ENCODE measurements around the gene TRABD2B. TPM values are rescaled to one million over a fixed set of nuclear protein-coding genes. Genes with fewer than 3 reads are reported as not detected.

TRABD2B gene
- total RNA-seq, 2 donors from 2014 or later = 1.1 to 2.1 TPM

DNA sequence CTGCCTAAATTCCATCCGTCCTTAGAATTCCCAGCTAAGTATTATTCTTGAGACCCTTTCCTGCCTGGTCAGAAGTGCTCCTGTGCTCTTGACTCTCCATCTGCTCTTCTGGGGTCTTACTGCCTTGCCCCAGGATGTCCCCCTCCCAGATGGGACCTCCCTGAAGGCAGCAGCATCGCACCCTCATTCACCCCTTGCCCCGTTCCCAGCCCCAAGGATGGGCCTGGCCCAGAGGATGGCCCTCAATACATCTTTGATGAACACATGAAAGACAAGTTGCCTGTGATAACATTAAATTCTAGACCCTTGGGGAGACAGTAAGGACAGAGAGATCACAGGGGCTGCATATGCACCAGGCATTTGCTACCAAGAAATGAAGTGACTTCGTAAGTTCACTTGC, 167.2 kb downstream of the TRABD2B start:
- H3K36me3 ChIP-seq = no peaks in the 10 kb centered on the region
- TF ChIP-seq, protein P1, sequence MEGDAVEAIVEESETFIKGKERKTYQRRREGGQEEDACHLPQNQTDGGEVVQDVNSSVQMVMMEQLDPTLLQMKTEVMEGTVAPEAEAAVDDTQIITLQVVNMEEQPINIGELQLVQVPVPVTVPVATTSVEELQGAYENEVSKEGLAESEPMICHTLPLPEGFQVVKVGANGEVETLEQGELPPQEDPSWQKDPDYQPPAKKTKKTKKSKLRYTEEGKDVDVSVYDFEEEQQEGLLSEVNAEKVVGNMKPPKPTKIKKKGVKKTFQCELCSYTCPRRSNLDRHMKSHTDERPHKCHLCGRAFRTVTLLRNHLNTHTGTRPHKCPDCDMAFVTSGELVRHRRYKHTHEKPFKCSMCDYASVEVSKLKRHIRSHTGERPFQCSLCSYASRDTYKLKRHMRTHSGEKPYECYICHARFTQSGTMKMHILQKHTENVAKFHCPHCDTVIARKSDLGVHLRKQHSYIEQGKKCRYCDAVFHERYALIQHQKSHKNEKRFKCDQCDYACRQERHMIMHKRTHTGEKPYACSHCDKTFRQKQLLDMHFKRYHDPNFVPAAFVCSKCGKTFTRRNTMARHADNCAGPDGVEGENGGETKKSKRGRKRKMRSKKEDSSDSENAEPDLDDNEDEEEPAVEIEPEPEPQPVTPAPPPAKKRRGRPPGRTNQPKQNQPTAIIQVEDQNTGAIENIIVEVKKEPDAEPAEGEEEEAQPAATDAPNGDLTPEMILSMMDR (IDR thresholded peaks at IDR 0.05) = no peak
- TF ChIP-seq POLR2AphosphoS5 (IDR thresholded peaks at IDR 0.05) (no peak), POLR2A (IDR thresholded peaks at IDR 0.05) (no peak)
- intact Hi-C loops (cut with DNase I) = no loop called here
- WGBS = 74% methylated on average over 4 of the region's 4 CpGs
- no peaks in the 10 kb centered on the region for H3K4me1 ChIP-seq (replicated peaks)
- no peaks in the 10 kb centered on the region for H3K27me3 ChIP-seq (replicated peaks; ENCODE audit: insufficient read depth)
- H3K27ac ChIP-seq = no peak overlapping the region
- H3K4me3 ChIP-seq = no peak overlapping the region
- no peak for DNase-seq (ENCODE audit: low spot score)
- H3K9me3 ChIP-seq = no peaks in the 10 kb centered on the region

DNA sequence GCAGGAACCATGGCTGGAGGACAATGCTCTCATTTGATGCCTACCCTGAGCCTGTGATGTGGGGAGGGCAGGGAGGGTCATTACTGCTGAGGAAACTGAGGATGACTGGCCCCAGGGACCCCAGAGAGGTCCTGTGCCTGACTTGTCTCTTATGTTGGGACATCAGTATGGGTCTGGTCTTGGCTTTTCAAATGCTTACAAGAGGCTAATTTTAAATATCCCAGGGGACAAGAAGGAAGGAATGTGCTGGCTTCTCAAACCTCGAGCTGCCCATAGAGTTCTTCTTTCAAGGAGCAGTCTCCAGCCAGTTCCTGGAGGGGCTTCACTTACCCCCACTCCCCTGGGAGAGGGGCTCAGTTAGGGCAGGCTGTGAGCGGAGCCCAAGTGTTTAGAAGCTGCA, 168.2 kb downstream of the TRABD2B start:
- Histone ChIP-seq H3K9me3 (no peaks in the 10 kb centered on the region), H3K27ac (no peak overlapping the region), H3K27me3 (replicated peaks; ENCODE audit: insufficient read depth) (no peaks in the 10 kb centered on the region), H3K36me3 (no peaks in the 10 kb centered on the region), H3K4me3 (no peak overlapping the region), H3K4me1 (replicated peaks) (no peaks in the 10 kb centered on the region)
- intact Hi-C loops (cut with DNase I) = no loop called here
- WGBS = 79% methylated on average over 2 of the region's 2 CpGs
- TF ChIP-seq, protein P1 (IDR thresholded peaks at IDR 0.05) = no peak
- TF ChIP-seq POLR2A (IDR thresholded peaks at IDR 0.05) (no peak), POLR2AphosphoS5 (IDR thresholded peaks at IDR 0.05) (no peak)
- no peak for DNase-seq (ENCODE audit: low spot score)

DNA sequence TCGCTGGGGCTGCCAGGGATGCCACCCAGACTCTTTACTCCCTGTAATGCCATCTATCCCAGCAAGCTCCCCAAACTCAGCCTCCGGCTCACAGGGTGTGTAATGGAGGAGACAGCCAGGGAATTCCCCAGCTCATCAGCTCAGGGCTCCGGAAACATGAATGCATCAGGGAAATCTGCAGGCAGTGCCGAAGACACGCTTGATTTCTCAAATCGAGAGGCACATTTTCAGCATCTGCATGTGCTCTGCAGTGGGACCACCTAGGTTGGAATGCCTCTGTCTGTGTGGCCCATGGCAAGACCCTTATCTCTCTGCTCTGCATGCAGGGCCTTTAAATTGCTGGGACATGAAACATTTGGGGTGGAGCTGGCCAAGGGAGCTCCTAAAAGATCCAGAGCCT, 170.1 kb downstream of the TRABD2B start:
- Histone ChIP-seq H3K4me1 (replicated peaks) (no peaks in the 10 kb centered on the region), H3K36me3 (no peaks in the 10 kb centered on the region), H3K27ac (no peak overlapping the region), H3K27me3 (replicated peaks; ENCODE audit: insufficient read depth) (no peaks in the 10 kb centered on the region), H3K4me3 (no peak overlapping the region), H3K9me3 (no peaks in the 10 kb centered on the region)
- WGBS = 77% methylated on average over 6 of the region's 6 CpGs
- TF ChIP-seq, protein P1 (IDR thresholded peaks at IDR 0.05) = no peak
- TF ChIP-seq POLR2AphosphoS5 (IDR thresholded peaks at IDR 0.05) (no peak), POLR2A (IDR thresholded peaks at IDR 0.05) (no peak)
- DNase-seq (ENCODE audit: low spot score) = no peak
- intact Hi-C loops (cut with DNase I) = no loop called here

DNA sequence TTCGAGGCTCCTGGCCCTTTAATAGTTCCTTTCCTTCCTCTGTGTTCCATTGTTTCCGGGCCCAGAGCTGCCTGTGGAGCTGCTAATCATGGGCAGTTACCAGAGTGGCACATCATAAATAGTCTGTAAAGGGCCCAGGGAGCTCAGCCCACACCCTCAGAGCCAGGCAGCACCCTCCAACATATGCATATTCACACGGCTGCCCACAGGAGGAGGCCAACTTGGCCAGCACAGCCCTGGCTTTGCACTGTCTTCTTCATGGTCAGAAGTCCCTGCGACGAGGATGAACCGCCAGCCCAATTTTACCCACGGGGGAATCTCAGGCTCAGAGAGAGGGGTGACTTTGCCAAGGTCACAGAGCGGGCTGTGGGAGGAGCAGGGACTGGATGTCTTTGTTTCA, 172.5 kb downstream of the TRABD2B start:
- intact Hi-C loops (cut with DNase I) = no loop called here

DNA sequence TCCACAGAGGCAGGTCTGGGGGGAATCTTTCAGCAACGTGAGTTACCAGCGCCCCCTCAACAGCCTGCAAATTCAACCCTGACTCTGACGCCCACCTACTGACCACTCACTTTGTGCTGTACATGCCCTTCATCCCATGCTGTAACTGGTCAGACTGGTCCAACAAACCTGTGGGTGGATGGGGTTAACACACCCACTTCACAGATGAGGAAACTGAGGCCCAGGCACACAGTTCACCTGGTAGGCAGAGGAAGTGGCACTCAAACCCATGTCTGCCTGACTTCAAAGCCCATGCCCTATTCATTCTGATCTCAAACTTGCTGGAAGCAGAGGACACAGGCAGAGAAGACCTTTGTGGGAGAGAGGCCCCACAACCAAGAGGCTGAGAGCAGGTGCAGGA, 172.9 kb downstream of the TRABD2B start:
- TF ChIP-seq, protein P1 (IDR thresholded peaks at IDR 0.05) = no peak
- TF ChIP-seq POLR2A (IDR thresholded peaks at IDR 0.05) (no peak), POLR2AphosphoS5 (IDR thresholded peaks at IDR 0.05) (no peak)
- H3K9me3 ChIP-seq = no peaks in the 10 kb centered on the region
- H3K27ac ChIP-seq = no peak overlapping the region
- no peaks in the 10 kb centered on the region for H3K36me3 ChIP-seq
- H3K27me3 ChIP-seq (replicated peaks; ENCODE audit: insufficient read depth) = no peaks in the 10 kb centered on the region
- no peak for DNase-seq (ENCODE audit: low spot score)
- 85% methylated on average over 3 of the region's 3 CpGs for WGBS
- no peaks in the 10 kb centered on the region for H3K4me1 ChIP-seq (replicated peaks)
- intact Hi-C loops (cut with DNase I) = no loop called here
- no peak overlapping the region for H3K4me3 ChIP-seq

More for the DNA sequence above, 172.5 kb downstream of the TRABD2B start:
- no peak overlapping the region for H3K27ac ChIP-seq
- 75% methylated on average over 8 of the region's 8 CpGs for whole genome bisulfite sequencing
- no peaks in the 10 kb centered on the region for H3K4me1 ChIP-seq (replicated peaks)
- no peak for DNase-seq (ENCODE audit: low spot score)
- H3K4me3 ChIP-seq = no peak overlapping the region
- no peaks in the 10 kb centered on the region for H3K9me3 ChIP-seq
- no peaks in the 10 kb centered on the region for H3K27me3 ChIP-seq (replicated peaks; ENCODE audit: insufficient read depth)
- TF ChIP-seq POLR2A (IDR thresholded peaks at IDR 0.05) (no peak), POLR2AphosphoS5 (IDR thresholded peaks at IDR 0.05) (no peak)
- TF ChIP-seq, protein P1 (IDR thresholded peaks at IDR 0.05) = no peak
- no peaks in the 10 kb centered on the region for H3K36me3 ChIP-seq

All from prostate gland (tissue), 2 donors.